Kidney epithelial cell (primary cell): ENCODE results near the gene CENPP. TPM values are rescaled to one million over a fixed set of nuclear protein-coding genes. Genes with fewer than 3 reads are reported as not detected.

Experiments
- DNase-seq: peaks from one replicate; pipeline ENCODE4 v3.0.0-alpha.2; 2010; ENCODE audit warnings: low read depth
- H3K27me3 ChIP-seq: 2 replicates; pipeline ENCODE4 v1.6.0; 2011; ENCODE audit warnings: low read length; ENCODE audit not compliant: control insufficient read depth, insufficient read depth
- H3K36me3 ChIP-seq: 2 replicates; pipeline ENCODE4 v1.5.1; 2011; ENCODE audit warnings: low read length; ENCODE audit not compliant: control insufficient read depth, insufficient read depth
- H3K4me3 ChIP-seq: 2 replicates; pipeline ENCODE4 v1.5.1; 2011; ENCODE audit warnings: low read depth, mild to moderate bottlenecking, control low read depth, low read length
- total RNA-seq: library from RNA; depleted of rRNA; stranded (reverse); fragments of >200 nt; gene quantifications from 2 replicates; pipeline ENCODE4 v1.2.3, GENCODE V29; 2015
- TF ChIP-seq, protein P1 (sequence below): IDR thresholded peaks from 2 replicates; pipeline ENCODE4 v1.5.1; 2011; ENCODE audit warnings: mild to moderate bottlenecking, moderate library complexity, low read length, control low read depth, inconsistent platforms; ENCODE audit not compliant: insufficient read depth, poor library complexity, severe bottlenecking

CENPP gene
- total RNA-seq, 1 donor from 2014 or later, result 1.4 TPM

DNA sequence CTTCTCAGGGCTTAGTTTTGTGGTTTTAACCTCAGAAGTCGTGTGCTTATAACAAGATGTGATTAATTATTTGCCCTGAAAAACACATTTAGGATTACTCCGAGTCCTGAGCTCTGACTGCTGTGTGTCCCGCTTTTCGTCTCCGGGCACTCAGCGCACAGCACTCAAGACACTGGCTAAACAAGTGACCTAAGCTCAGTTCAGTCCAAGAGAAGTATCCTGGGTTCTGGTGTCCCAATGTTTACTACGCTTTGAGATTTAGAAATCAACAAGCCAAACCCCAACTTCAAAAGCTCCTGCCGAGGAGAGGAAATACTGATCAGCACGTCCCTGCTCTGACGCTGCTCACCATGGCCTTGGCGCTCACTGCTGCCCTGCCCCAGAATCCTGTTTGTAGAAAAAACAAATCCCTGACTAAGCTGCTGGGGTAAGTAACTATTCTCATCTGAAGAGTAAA lies 290.9 kb downstream of the CENPP start:
- Histone ChIP-seq H3K27me3 (no peaks in the 10 kb centered on the region), H3K4me3 (no peak overlapping the region), H3K36me3 (peaks cover 2% of the 10 kb centered on the region)
- TF ChIP-seq, protein P1, sequence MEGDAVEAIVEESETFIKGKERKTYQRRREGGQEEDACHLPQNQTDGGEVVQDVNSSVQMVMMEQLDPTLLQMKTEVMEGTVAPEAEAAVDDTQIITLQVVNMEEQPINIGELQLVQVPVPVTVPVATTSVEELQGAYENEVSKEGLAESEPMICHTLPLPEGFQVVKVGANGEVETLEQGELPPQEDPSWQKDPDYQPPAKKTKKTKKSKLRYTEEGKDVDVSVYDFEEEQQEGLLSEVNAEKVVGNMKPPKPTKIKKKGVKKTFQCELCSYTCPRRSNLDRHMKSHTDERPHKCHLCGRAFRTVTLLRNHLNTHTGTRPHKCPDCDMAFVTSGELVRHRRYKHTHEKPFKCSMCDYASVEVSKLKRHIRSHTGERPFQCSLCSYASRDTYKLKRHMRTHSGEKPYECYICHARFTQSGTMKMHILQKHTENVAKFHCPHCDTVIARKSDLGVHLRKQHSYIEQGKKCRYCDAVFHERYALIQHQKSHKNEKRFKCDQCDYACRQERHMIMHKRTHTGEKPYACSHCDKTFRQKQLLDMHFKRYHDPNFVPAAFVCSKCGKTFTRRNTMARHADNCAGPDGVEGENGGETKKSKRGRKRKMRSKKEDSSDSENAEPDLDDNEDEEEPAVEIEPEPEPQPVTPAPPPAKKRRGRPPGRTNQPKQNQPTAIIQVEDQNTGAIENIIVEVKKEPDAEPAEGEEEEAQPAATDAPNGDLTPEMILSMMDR, result no peak
- DNase-seq, result no peak

DNA sequence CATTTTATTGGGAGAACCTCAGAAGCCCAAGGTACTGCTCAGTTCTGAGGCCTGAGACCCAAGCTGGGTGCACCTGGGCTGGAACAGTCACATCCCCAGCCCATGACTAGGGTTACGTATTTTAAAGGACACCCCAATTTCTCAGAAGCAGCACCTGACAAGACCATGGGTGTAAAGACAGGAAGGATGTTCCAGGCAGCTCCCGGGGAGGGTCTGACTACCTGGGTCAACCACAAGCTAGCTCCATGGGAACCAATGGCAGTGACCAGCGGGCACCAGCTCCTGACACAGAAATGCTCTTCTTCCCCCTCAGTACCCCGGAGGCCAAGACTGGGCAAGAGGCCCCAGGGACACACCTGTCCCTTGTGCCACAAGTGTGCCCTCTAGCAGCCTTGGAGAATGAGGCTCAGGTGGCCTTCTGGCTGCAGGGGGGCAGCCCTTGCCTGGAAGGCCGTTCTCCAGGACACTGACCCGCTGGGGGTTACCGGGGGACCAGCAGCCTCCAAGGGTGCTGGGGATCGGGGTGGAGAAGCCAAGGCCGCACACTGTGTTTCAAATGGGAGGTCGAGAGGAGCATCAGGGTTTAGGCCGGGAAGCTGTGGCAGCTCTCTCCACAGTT lies 291.6 kb downstream of the CENPP start:
- TF ChIP-seq, protein P1, result no peak
- Histone ChIP-seq H3K4me3 (no peak overlapping the region), H3K36me3 (peaks cover 2% of the 10 kb centered on the region), H3K27me3 (no peaks in the 10 kb centered on the region)
- no peak for DNase-seq

DNA sequence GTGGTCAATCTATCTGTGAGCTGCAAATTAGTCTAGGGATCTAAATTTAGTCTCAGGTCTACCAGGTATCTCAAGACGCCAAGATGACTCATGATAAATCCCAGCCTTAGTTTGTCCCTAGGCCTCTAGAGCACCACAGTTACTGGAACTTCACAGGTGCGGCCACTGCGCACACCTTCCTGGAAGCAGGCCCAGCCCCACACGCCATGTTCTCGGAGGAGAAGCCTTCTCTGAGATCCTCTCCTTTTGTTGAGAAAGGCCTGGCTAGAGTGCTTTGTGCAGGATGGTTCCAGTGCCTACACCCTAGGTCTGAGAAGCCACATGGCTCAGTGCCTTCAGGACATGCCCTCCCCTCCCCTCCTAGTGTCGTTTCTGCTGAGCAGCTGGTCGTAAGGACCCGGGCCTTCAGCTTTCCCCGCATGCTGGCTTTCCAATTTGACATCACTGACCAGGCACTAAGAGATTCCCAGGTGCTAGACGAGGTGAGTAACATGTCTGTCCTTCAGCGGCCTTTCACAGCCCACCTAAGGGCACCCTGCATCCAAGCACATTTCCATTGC lies 292.3 kb downstream of the CENPP start:
- H3K27me3 ChIP-seq, result no peaks in the 10 kb centered on the region
- H3K36me3 ChIP-seq, result peaks cover 2% of the 10 kb centered on the region
- TF ChIP-seq, protein P1, result no peak
- DNase-seq, result no peak
- no peak overlapping the region for H3K4me3 ChIP-seq

DNA sequence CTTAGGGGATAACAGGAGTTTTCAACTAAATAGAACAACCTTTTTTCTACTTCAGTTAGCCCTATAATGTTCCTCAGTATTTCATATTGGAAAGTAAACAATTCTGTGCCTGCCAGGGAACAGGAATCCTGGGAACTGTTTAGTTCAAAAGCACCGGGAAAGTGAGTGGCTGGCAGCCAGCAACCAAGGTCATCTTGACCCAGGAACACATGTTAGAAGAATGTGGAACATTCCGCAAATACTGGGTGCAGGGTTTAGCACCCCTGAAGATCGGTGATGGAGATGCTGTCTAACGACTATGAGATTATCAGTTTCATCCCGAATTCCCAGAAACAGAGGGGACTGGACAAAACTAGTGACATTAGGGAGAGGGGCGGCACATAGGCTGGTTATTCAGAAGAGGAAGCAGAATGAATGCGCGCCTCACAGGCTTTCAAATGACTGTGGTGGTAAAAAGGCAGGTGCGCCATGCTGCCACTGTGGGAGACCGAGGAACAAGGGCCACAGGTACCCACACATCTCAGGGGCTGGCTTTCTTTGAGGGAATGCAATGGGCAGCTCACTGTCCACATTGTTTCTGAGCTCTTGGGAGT lies 293.0 kb downstream of the CENPP start:
- TF ChIP-seq, protein P1, result no peak
- Histone ChIP-seq H3K36me3 (peaks cover 2% of the 10 kb centered on the region), H3K4me3 (no peak overlapping the region), H3K27me3 (no peaks in the 10 kb centered on the region)
- DNase-seq, result no peak

DNA sequence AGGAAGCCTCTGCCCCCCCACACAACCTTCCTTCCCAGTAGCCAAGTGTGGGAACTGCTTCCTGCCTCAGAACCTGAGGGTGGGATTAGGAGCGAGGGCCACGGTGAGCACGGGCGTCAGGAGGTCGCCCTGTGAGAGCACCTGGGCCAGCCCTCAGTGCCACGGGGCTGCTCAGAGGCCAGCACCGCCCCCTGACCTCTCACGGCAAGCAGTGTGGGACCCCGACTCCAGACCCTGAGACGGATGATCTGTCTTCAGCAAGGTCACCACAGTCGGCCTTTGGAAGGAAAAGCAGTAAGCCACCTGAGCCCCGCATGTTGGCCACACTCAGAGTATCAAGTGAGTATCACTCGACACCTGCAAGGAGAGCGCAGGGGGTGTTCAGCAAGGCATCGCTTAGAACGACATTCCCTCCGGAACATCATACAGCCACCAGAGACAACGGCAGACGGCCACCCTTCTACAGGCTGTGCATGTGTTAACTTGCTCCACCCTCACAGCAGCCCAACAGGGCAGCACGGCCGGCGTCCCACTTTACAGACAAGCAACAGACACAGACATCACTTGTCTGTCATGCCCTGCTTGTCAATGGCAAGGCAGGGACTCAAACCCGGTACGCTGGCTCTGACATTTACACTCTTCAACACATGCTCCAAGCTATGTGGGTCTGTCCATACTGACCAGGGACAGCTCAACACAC lies 294.0 kb downstream of the CENPP start:
- TF ChIP-seq, protein P1, result no peak
- H3K4me3 ChIP-seq, result no peak overlapping the region
- H3K27me3 ChIP-seq, result no peaks in the 10 kb centered on the region
- H3K36me3 ChIP-seq, result peaks cover 2% of the 10 kb centered on the region
- DNase-seq, result no peak
